ENCODE data around the gene SPIRE2. TPM values are rescaled to one million over a fixed set of nuclear protein-coding genes. Genes with fewer than 3 reads are reported as not detected.
"Not testable (repeated sequence)": the region's sequence is repeated elsewhere in the genome, so short reads cannot be mapped to it uniquely, and the experiment has no call there.

The SPIRE2 gene
- total RNA-seq, 1 donor from 2014 or later = 14.7 TPM

DNA sequence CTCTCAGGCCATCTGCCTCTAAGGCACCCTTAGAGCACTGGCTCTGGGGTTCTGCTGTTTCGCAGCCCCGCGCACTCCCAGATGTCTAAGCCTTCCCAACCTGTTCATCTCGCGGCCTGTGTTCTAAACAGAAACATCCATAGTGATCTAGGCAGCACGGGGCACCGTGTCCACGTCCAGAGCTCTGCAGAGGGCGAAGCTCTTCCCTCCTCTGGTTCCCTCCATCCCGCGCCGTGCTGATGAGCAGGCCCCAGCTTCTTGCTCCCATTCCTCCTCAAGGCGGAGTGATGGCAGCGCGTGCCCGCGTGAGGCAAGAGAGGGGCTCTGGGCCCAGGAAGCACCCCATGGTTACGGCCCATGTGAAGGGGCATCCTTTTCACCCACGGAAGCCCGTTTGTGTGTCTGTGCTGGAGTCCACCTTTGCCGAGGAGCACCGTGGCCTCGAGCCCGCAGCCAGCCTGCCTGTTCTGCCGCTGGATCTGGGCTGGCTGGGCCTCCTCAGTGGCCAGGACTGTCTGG, 3.6 kb downstream of the SPIRE2 start:
- no peak for FAIRE-seq

DNA sequence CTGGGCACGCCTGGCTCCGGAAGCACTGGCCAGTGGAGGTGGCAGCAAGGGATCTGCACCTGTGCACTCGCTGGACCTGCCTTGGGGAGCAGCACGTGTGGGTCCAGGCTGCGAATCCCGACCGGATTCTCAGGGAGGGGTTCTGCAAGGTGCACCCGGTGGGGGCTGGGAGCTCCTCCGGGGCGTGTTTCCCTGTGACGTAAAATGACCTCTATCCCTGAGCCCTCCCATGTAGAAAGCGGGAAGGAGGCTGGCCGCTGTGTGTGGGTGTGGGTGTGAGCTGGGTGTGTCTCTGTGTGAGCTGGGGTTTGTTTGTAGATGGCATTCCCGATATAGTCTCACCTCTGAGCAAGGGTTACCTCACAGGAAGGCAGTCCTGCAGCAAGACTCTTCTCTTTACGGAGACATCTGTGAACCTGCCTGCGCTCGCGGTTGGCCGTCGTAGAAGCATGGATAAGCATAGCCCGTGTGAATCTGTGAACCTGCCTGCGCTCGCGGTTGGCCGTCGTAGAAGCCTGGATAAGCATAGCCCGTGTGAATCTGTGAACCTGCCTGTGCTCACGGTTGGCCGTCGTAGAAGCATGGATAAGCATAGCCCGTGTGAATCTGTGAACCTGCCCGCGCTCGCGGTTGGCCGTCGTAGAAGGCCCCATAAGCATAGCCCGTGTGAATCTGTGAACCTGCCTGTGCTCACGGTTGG, 5.5 kb downstream of the SPIRE2 start:
- not testable (repeated sequence) for FAIRE-seq; DNase-seq (ENCODE audit: low spot score in 2 of 2)

More for the DNA sequence above, 3.6 kb downstream of the SPIRE2 start:
- no peak for DNase-seq (ENCODE audit: low spot score in 2 of 2)

DNA sequence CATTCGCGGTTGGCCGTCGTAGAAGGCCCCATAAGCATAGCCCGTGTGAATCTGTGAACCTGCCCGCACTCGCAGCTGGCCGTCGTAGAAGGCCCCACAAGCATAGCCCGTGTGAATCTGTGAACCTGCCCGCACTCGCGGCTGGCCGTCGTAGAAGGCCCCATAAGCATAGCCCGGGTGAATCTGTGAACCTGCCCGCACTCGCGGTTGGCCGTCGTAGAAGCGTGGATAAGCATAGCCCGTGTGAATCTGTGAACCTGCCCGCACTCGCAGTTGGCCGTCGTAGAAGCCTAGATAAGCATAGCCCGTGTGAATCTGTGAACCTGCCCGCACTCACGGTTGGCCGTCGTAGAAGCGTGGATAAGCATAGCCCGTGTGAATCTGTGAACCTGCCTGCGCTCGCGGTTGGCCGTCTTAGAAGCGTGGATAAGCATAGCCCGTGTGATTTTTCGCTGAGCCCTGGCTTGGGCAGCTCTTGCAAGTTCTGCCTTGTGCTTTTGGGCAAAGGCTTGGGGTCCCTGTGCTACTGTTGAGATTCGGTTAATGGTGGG, 6.6 kb downstream of the SPIRE2 start:
- FAIRE-seq; DNase-seq (ENCODE audit: low spot score in 2 of 2): not testable (repeated sequence)

DNA sequence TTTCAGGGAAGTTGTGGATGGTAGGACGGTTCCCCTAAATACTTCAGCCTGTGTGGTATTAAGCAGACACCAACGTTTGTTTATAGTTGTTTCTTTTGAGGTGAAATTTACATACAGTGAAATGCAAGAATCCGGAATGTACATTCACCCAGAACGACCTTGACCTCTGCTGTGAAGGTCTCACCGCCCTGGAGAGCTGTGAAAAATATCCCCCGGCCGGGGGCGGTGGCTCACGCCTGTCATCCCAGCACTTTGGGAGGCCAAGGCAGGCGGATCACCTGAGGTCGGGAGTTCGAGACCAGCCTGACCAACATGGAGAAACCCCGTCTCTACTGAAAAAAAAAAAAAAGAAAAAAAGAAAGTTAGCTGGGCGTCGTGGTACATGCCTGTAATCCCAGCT, 8.2 kb downstream of the SPIRE2 start:
- not testable (repeated sequence) for DNase-seq (ENCODE audit: low spot score in 2 of 2); FAIRE-seq

DNA sequence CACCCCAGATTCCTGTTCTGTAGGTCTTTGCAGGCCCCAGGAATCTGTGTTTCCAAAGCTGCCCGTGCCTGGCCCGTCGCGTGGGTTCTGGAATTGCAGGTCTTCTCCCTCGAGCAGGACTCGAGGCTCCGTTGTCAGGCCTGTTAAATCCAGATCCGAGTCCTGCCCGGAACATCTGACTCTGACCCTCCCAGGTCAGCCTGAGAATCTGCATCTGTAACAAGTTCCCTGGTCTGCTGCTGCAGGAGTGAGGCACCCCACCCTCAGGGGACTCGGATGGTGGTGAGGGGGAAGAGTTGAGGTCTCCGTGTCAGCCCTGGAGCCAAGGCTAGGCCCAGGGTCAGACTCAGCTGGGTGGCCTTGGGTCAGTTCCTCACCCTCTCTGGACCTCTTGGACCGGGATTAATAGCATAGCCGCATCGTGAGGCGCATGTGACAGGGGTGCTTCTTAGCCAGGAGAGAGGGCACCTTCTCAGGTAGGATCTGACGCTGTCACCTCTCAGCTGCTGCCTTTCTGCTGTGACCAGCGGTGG, 8.8 kb downstream of the SPIRE2 start:
- FAIRE-seq = no peak

DNA sequence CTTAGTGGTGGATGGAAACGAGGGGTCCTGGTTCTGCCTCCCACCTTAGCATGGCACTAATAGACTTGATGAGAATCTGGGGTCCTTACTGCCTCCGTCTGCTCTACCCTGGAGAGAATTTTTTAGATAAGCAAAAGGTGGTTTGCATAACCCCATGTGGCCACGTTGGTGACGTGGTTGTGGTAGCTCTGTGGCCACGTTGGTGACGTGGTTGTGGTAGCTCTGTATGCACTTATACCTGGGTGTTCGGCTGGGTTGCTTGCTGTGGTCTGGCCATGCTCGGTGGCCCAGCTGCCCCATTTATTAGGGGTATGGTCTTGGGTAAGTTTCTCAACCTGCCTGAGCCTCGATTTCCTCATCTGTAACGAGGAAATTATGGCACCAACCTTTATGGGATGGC, 13.0 kb downstream of the SPIRE2 start:
- FAIRE-seq (no peak), DNase-seq (ENCODE audit: low spot score in 2 of 2) (no peak)

More for the DNA sequence above, 8.8 kb downstream of the SPIRE2 start:
- DNase-seq (ENCODE audit: low spot score in 2 of 2) = no peak

DNA sequence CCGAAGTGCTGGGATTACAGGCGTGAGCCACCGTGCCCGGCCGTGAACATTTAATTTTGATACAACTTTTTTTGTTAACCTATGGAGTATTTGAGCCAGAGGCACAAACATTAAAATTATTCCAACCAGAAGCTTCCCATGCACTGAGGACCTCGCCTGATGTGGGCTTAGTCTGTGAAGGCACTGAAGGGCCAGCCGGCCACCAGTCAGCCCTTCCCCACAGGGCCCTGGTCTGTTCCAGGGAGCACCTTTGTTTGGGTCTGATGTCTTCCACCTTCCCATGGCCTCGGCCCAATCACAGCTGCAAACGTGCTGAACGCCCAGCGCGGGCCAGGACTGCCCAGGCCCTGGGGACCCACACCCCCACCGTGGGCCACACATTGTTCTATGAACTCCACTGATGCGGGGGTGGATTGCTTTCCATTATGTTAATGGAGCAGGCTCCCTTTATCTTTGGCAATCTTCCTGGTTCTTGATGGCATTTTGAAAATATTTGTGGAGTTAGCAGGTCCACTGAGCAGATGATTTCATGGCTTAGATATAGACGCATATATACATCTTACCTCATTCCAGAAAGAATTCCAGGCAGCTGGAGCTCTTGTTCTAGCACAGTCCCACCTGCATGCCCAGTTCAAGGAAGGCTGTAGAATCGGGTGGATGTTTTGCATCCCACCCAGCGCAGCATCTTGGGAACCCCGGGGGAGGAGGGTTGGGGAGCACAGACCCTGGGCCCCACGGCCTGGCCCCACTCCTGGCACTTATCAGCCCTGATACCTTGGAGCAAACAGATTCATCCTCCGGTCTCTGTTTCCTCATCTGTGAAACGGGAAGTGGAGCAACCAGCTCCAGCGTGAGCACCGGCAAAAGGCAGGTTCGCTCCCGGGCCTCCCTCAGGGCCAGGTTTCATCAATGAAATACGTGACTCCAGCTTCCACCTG, 14.5 kb downstream of the SPIRE2 start:
- DNase-seq (ENCODE audit: low spot score in 2 of 2) (no peak), FAIRE-seq (no peak)

DNA sequence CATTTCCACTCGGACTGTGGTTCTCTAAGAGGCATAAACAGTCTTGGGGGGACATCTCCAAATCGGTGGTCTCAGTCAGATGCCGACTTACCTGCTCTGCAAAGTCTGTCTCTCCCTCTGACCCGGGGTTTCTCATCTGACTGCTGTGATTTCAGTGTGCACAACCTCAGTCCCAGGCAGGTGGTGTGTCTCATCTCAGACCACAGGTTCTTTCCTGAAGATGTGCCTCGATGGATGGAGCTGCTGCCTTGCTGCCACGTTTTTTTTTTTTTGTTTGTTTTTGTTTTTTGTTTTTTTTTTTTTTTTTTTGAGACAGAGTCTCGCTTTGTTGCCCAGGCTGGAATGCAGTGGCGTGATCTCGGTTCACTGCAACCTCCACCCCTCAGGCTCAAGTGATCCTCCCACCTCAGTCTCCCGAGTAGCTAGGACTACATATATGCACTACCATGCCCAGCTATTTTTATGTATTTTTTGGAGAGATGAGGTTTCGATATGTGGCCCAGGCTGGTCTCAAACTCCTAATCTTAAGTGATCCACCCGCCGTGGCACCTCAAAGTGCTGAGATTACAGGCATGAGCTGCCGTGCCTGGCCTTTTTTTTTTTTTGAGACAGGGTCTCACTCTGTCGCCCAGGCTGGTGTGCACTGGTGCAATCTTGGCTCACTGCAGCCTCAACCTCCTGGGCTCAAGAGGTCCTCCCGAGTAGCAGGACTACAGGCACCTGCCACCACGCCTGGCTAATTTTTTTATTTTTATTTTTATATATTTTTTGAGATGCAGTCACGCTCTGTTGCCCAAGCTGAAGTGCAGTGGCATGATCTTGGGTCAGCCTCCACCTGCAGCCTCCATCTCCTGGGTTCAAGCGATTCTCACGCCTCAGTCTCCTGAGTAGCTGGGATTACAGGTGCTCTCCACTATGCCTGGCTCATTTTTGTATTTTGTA, 15.4 kb downstream of the SPIRE2 start:
- no peak for FAIRE-seq

DNA sequence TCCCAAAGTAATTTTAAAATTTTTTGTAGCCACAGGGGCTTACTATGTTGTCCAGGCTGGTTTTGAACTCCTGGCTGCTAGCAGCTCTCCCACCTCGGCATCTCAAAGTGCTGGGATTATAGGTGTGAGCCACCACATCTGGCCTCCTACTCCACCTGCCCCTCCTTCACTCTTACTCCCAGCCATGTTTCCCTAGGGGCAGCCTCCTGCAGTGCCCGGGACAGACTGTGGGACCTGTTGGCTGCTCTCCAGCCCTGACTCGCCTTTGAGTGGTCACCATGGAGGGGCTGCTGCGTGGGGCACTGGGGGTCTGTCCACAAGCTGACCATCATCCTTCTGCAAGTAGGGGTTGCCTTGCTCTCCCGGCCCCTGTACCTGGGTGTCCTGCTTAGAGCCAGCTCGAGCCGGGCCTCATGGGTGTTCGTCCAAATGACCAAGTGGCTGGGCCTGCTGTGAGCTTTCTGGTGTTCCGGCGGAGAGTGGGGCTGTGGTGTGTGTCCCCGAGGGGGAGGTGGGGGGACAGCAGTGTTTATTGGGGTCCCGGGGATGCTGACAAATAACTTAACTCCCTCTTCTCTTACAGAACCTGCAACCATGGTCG, 16.6 kb downstream of the SPIRE2 start:
- FAIRE-seq (no peak), DNase-seq (ENCODE audit: low spot score in 2 of 2) (no peak)

More for the DNA sequence above, 15.4 kb downstream of the SPIRE2 start:
- DNase-seq (ENCODE audit: low spot score in 2 of 2) = no peak

DNA sequence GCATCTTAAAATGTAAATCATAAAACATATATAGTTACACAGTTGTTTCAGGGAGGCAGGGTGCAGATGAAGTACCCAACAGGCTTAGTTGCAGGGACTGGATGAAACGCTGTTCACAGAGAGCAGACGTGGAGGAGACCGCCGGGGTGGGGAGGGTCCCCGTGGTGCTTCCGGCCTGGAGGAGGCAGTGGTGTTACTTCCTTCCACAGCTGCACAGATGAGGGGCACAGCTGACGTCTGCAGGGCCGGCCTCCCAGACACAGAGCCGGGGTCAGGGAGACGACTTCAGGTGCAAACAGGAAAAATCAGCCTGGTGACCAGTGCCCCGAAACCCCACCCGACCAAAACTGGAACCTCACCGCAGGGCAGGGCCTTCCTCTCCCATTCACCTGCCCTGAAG, 17.1 kb downstream of the SPIRE2 start:
- DNase-seq (ENCODE audit: low spot score in 2 of 2) = no peak
- no peak for FAIRE-seq

DNA sequence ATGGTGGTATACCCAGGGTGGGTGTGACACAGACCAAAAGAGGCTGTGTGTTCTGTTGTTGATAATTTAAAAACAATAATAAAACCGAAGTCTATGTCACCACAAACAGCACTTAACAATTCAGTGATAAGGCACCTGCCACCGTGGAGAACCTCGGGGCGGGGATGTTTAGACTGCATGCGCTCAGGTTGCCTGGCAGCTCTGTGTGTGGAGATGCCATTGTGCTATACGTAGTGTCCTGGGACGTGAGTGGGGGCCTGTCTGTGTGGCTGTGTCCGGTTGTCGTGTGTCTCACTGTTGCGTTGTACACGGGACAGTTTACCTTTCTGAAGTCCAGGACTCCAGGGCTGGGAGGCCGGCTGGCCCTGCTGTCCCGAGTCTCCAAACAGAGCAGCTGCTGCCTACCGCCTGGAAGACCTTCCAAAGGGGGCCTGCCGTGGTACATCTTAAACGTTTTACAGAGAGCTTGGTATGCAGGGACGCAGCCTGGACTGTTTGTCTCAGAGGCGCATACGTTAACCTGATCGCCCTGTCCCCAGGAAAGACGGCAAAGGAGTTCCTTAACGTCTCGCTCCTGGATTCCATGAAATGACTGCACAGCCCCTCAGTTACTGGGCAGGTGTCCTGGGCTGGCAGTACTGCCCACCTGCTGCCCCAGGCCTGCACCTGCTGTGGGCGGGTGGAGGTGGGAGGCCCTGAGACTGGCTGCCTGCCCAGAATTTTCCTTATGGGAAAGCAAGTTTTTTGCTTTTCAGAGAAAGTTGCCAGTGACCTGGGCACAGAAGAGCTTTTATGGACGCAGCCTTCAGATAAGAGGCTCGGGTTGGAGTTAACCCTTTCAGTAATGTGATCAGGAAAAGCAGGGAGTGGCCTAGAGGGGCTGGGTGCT, 19.0 kb downstream of the SPIRE2 start:
- FAIRE-seq = no peak
- no peak for DNase-seq (ENCODE audit: low spot score in 2 of 2)

DNA sequence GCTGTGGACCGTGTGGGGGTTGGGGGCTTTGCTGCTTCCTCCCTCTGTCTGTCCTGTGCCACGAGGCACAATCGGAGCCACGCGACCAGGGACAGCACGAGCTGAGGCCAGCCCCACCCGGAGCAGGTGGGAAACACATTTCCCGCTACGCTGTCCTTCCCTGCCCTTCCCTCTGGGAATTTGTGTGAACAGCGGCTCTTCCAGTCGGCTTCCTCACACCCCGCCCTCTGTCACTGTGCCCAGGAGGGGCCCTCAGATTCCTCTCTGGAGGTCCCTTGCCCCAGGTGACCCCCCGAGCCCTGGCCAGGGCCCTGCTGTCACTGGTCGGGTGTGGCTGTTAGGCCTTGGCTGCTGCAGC, 19.6 kb downstream of the SPIRE2 start:
- DNase-seq (ENCODE audit: low spot score in 2 of 2) (no peak), FAIRE-seq (no peak)

DNA sequence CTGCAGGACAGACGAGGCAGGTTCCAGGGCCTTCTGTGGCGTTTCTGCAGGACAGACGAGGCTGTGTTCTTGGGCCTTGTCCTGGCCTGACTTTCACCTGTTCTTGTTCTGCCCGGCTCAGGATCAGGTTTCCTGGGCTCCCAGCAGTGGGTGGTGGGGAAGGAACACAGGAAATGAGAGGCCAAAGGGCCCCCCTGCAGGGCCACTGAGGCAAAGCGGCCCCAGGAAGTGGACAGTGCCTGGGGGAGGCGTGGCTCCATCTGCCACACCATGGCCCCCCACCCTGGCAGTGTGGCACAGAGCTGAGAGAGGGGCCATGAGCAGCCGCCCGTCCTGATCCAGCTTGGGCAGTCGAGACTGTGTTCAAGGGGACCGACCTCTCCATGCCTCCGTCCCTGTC, 20.7 kb downstream of the SPIRE2 start:
- FAIRE-seq (no peak), DNase-seq (ENCODE audit: low spot score in 2 of 2) (no peak)

DNA sequence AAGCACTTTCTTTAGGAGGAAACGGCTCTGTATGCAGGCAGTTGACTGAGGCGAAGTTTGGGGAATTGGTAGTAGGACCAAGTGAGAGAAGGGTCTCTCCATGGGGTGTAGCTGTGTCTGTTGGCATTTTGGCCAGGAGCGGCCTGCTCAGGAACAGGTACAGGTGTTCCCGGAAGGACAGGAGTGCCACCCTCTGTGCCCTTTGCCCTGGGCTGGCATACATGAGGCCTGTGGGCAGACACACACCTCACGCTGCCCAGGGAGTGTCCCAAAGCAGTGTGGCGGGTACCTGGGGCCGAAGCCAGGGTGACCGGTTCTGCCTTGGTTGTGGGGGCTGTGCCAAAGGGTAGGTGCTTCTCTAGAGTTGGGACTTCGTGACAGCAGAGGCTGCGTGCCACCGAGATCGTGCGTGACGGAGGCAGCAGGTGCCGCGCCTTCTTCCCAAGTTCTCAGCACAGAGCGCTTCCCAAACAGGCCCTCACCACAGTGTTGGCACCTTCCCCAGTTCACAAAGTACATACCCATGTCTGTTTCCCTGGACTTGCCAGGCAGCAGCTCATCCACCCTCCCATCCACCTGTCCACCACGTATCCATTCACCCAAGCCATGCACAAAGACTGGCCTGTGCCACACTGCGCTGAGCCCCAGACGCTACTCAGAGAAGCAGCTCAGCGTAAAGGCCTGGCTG, 25.2 kb downstream of the SPIRE2 start:
- no peak for DNase-seq (ENCODE audit: low spot score in 2 of 2)
- FAIRE-seq = no peak

DNA sequence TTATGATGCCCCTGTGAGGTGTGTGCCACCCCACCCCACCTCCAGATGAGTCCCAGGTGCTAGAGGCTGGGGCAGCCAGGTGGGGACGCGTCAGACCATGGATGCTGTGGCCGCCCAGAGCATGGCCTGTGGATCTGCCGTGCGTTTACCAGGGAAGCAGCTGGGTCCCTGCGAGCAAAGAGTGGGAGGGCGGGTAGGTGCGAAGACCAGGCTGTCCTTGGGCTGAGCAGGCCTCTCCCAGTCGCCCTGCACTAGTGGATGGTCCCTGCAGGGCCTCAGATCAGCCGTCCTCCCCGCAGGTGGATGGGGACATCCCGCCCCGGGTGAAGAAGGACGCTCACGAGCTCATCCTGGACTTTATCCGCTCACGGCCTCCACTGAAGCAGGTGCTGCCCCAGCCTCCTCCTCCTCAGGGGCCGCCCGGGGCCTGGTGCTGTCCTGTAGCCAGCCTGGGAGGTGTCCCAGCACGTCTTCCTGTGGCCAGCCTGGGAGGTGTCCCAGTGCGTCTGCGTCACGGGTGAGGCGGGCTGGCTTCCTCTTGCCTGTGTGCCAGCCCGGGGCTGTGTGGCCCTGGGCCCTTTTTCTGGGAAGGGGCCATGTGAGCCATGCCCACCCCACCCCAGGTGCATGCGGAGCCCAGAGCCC, 27.1 kb downstream of the SPIRE2 start:
- no peak for FAIRE-seq
- DNase-seq (ENCODE audit: low spot score in 2 of 2) = no peak

DNA sequence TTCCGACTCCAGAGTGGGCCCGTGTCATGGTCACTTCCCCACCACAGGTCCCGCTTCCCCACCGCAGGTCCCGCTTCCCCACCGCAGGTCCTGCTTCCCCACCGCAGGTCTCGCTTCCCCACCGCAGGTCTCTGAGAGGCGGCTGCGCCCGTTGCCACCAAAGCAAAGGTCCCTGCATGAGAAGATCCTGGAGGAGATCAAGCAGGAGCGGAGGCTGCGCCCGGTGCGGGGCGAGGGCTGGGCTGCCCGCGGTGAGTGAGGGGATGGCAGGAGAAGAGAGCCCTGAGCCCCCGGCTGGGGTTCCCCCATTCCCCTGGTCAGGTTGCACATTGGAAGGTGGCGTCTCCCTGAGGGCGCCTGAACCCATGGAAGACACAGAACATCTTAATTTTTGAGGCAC, 27.7 kb downstream of the SPIRE2 start:
- FAIRE-seq (no peak), DNase-seq (ENCODE audit: low spot score in 2 of 2) (no peak)

DNA sequence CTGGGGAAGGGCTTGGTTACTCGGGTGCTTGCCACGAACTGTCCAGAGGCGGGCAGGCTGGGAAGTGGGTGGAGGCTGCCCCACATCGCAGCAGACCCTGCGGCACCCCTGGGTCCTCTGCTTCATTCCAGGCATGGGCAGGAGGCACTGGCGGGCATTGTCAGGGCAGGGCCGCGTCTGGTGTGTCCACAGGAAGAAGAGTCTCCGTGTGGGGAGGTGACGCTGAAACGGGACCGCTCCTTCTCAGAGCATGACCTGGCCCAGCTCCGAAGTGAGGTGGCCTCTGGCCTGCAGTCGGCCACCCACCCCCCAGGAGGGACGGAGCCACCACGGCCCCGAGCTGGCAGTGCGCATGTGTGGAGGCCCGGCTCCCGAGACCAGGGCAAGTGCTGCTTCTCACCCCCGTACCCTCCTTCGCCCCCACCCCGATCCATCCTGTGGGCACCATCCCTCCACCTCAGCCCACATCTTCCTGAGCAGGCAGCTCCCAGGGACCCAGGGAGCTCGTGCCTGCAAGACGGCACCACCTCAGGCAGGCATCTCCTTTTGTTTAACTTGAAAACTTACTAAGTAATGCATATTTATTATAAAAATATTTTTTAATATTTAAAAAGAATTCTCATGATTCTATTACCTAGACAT, 30.8 kb downstream of the SPIRE2 start:
- FAIRE-seq = no peak
- no peak for DNase-seq (ENCODE audit: low spot score in 2 of 2)

Measured in frontal cortex (tissue), 4 donors.